ENCODE measurements around the gene MEF2A.

- no peak for TF ChIP-seq SUZ12 (IDR thresholded peaks at IDR 0.05; ENCODE audit: extremely low read depth, insufficient read depth, insufficient read length)
- TF ChIP-seq YY1 (IDR thresholded peaks at IDR 0.05; ENCODE audit: insufficient read depth, insufficient read length), result no peak
- TF ChIP-seq ZNF274 (IDR thresholded peaks at IDR 0.05; ENCODE audit: low read depth, low read length), result no peak
Observed at GRCh38 chr15:99745370-99746086, 179.7 kb downstream of the MEF2A start.

Data from NT2/D1 (cell line).